Medulla oblongata (tissue), 1 donor: ENCODE measurements around the gene SYS1.
A peak's percentile ranks its signal among the peaks of the same experiment; 100 is the strongest.
"Not testable (repeated sequence)": the region's sequence is repeated elsewhere in the genome, so short reads cannot be mapped to it uniquely, and the experiment has no call there.

Experiments
- DNase-seq: peaks from one replicate; pipeline ENCODE4 v3.0.0-alpha.2; 2015; ENCODE audit errors: extremely low spot score

The SYS1 gene

DNA sequence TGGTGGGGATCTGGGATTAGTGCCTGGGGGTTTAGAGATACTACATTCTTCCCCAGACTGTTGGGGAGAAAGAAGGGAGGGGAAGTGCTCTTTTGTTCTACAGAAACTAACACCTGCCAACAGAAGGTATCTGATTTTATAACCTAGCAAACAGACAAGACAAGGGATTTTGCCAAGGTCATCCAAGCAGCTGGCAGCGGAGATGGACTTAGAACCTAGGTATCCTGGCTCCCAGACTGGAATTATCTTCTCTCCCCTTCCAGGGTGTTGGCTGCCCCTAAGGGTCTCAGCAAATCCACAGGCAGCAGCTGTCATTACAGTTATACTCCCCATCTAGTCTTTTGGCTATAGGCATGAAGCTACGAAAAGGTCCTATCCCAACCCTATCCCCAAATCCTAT lies 23.2 kb upstream of the SYS1 start:
- no peak for DNase-seq

DNA sequence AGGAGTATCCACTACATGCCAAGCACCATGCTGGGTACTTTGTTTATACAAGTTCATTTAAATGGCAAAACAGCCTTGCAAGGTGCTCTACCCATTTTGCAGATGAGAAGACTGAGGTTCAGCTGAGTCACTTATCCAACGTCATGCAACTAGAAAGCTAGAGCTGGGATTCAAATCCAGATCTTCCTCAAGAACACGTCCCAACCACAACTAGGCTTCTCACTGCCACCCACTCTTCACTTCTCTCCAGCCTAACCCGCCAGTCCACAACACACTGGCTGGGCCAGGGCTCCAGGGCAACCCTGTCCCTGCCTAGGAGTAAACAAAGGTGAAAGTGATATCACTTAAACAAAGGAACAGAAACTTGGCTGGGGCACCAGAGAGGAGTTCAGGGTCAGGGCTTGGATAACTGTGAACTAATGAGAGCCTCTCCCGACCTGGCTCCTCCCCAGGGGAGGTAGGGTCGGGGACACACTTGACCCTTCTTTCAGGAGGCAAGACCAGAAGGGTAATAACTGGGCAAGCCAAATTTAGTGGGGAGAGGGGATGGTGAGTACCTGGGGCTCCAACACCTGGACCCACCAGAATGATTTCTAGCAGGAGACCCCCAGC lies 22.6 kb upstream of the SYS1 start:
- no peak for DNase-seq

DNA sequence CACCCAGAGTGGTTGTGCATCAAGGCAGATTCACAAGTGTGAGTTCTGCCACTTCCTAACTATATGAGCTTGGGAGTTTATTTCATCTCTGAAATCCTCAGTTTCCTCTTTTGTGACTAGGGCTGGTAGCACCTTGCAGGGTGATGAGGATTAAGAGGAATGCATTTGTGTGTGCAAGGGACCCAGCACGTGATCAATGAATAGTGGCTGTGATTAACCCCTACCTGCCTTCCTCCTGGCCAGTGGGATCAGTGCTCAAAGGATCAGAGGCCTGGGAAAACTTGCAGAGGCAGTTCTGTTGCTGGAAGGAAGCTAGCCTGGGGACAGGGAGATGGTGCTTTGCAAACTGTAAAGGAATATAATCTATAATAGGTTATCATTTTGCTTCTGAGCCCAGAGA lies 22.0 kb upstream of the SYS1 start:
- DNase-seq: no peak

DNA sequence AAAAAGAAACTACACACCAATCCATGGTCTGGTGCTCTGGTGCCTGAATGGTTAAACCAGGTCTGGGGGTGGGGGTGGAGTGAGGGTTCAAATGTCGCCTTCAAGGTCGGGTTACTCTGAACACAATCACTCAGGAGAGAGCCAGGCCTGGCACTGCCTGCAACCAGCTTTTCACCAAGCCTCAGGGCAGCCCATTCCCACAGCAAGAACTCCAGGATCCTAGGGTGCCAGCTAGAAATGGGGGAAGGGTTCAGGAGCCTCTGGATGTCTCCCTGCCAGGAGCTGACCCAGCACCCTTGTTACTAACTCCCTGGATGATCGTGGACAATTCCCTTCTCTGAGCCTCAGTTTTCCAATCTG lies 21.4 kb upstream of the SYS1 start:
- DNase-seq: no peak

DNA sequence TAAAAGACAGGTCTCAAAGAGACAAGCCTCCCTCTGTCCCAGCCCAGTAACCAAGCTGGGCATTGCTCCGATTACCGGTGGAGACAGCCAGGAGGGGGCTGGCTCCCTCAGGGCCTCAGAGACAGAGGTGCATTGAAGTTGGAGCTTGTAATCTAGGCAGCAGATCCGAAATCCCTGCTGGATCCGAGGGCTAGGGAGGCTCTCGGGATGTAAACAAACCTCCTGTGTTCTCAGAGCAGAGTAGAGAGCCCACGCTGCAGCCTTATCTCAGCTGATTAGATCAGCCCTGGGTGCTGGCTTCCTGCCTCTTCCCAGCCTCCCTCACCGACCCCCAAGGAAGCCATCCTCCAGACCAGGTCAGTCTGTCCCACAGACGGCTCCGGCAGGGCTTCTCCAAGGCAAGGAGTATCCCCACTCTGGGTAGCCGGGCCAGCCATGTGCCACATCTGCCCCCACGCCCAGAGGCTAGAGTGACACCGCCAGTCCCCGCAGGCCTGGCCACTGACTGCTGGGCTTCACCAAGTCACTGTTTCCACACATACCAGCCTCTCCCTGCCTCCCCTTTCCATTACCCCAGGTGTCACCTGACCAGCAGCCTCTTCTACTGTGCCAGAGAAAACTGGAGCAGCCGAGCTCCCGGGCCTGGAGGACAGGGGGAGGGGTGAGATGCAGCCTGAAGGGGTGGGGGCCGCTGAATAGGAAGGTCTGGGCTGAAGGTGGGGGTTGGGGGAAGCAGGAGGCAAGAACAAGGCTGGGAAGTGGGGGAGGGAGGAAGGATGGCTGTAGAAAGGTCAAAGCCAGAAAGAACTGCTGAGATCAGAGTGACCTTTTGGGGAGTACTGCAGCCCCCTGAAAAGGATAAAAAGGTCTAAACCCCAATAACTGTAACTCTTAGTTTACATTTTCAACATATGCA lies 20.8 kb upstream of the SYS1 start:
- peak; percentile 84 for DNase-seq

DNA sequence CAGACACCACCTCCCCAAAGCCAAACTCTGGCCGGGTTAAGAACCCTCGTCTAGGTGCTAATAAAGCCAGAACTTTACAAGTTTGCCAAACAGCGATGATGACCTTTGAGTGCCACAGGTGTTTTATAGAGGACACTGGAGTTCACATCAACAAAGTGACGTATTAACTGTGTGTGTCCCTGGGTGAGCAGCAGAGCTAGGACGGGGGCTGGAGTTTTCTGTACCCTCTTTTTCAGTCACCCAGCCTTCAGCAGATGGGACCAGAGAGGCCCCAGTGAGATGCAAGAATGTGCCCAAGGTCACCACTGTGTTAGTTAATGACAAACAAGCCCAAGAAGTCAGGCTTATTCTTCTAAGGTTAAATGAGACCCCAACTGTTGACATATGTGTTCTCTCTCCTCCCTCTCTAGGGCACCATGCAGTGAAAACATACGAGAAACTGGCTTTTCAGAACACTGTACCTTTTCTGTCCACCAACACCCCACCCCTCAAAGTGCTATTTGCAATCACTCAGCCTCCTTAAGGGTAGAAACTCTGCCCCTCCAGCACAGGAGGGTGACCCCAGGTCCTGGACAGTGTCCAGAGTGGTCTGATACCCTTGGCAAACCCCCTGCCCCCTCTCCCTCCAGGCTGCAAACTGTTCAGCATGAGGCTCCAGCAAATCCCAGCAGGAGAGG lies 20.0 kb upstream of the SYS1 start:
- no peak for DNase-seq

DNA sequence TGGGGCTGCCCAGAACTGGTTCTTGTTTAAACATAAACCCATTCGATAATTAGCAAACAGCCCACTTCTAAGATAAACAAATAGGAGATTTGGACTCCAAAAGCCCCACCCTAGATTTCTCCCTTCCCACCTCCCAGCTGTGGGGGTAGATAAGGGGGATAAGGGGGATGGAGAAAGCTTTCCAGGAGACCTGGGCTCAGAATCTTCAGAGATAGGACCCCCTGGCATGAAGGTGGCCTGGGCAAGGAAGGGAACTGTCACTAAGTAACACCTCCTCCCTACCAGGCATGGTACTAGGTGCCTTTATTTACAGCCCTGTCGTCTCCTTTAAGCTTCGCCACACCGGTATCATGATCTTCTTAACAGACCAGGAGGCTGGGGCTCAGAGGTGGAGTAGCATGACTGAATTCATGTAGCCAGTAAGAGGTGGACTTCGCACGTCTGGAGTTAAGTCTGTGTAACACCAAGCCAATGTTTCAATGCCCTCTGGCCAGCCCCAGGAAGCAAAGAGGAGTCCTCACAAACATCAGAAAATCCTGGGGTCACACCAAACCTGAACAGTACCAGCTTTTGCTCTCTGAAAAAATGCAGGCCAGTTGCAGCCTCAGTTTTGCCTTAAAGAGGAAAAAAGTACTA lies 19.3 kb upstream of the SYS1 start:
- no peak for DNase-seq

DNA sequence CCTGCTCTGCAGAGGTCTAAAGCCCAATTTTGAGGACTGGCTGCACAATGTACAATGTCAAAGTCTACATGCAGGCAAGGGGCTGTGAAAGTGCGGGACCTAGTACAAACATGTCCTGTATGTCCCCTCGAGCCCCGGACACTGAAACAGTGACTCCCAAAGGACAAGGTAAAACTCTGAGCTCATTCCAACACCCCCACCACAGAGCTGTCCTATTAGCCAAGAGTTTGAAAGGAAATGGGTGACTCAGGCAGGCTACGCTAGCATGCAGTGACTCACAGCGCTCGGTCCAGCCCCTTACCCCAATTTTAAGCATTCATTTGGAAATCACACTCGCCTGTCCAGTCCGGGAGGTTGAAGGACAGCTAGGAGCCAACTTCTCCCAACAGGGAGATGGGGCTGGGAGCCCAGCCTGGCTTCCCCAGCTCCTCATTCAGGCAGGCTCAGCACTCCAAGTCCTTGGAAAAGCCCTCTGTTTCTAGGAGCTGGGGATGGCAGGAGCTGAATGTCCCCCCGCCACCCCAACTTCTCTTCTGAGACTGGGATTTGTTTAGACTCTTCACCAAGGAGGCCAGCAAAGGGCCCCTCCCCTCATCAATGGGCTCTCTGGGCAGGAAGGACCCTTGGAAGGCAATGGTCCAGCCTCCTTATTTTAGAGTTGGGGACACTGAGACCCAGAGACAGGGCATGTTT lies 18.6 kb upstream of the SYS1 start:
- DNase-seq: peak; percentile 74

DNA sequence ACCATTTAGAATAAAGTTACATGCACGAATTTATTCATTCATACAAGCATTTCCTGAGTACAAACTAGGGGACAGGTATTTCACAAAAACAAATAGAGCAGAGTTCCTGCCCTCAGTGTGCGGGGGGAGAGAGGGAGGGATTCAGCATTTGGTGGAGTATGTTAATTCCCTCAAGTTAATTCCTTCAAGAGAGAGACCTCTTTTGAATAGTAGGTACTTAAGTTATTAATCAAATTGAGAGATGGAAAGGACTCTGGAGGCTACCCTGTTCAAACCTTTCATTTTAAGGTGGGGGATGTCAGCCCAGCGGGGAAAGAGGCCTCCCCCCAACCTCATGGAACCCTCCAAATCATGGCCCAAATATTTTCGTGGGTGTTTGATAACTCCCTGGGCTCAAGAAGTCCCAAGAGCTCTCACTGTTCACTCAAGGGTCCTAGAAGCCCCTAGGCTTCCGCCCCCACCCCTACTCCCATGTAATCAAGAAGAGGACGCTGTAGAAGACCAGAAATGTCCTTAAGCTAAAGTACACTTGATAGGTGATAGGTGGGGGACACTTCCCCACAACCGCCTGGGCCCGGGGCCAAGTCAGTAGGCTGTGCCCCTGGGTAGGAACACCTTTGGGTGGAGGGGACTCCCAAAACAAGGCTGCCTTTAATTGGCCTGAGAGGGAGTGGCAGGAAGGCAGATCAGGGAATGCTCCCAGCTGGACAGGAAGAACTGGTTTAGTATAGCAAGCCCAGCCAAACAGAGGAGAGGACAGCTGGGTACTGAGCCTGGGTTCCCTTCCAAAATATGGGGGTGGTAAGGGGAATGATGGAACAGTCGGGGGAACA lies 17.6 kb upstream of the SYS1 start:
- no peak for DNase-seq

DNA sequence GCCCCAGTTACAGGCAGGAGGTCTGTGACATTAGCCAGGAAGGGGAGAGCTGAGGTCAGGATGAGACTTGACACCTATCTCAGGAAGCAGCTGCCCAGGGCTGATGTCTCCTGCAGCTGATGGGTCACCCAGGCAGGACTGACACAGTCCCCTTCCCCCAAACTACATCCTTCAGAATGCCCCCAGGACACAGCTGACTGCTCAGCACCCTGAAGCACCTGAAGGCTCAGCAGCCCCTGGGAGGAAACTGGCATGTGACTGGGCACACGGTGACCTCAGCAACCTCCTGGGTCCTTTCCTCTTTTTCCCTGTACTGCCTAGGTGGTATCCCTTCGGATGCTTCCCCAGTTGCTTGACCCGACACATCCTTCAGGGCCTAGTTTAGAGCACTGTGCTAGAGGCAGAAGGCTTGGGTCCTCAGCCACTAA lies 16.7 kb upstream of the SYS1 start:
- DNase-seq: no peak

DNA sequence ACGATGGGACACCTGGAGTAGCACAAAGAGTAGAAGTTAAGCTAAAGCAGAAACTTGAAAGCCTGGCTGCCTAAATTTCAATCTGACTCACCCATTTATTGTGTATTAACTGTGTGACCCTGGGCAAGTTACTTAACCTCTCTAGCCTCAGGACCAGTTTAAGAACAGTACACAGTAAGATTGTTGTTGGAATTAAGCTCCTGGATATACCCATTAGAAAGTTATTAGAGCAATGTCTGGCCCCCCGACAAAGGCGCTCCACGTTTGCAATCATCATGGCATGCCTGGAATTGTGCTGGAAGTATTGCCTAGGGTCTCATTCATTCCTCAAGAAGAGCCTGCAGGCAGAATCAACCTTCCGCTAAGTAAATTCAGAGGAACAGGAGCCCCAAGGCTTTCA lies 16.1 kb upstream of the SYS1 start:
- DNase-seq: no peak

DNA sequence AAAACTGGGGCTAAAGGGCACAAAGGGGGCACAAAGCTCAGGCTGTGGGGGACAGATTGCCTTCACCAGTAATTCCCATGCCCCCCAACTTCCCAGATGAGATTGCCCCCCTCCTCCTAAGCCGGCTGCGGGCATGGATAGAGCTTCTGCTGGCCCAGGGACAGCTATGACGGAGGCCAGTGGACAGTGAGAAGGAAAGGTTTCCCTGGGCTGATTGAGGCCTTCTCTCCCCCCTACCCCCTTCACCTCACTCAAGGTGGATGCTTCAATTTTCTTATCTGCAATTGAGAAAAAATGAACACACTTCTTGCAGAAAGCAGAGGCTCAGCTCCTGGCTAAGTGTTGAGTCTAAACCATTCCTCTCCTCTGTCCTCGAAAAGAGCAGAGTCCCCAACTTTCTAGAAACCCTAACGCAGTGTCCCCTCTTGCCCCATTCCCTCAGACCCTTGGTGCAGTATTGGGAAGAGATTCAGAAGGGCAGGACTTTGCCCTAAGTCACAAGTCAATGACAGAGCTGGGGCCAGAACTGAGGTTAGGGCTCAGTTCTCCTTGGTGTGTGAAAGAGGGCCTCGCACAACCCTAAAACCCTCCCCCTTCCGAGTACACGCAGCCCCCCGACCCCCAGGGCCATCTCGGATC lies 15.5 kb upstream of the SYS1 start:
- no peak for DNase-seq

DNA sequence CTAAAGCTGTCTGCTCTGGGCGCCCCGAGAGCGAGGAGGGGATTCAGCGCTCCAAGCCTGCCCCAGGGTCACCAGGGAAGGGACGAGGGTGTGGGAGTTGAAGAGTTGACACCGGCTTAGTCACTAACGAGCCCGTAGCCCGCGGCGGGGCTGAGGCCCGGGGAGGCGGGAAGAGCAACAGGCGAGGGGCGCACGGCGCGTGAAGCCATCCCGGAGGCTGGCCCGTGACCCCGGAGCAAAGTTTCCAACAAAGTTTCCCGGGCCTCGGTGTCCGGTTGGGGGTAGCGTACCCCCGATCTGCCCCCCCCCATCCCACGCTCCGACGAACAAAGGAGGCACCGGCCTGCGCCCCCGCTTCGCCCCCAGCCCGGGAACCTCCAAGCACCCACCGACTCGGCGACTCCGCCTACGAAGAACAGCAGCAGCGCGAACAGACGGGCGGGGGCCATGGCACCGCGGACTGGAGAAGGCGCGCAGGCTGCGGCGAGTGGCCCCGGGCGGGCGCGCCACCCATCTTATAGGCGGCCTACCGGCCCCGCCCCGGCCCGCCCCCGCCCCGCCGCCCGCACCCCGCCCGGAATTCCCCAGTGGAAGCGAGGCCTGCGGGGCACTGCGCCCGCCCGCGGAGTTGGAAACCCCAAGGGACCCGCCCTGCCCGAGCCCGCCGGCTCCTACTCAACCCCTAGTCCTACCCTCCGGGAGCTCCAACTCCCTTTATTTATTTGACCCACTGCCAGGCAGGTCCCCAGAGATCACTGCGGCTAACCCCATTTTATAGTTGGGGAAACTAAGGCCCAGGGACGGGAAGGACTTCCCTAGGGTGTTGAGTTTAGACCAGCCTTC lies 14.8 kb upstream of the SYS1 start, which contains the start of gene SDC4:
SDC4 (minus strand) TSS at position 489 of the 843 bp plus-strand sequence; CDS start at position 449, 40 bp downstream.
- no peak for DNase-seq

DNA sequence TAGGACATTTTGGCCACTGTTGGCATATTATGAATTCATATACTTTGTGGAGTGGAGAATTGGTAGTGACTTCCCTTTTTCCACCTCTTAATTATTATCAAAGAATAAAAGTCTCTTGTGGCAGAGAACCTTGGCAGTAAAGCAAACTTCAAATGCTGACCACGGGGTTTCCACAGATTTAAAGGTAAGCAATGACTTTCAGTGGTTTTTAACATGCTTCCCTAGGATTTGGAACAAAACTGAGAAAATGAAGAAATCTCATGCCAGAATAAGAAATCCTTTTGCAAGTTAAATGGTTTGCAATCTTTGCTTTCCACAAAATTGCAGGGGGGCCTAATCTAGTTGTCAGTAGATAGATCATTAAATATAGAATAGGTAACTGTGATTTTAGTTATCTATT lies 12.7 kb upstream of the SYS1 start:
- no peak for DNase-seq

DNA sequence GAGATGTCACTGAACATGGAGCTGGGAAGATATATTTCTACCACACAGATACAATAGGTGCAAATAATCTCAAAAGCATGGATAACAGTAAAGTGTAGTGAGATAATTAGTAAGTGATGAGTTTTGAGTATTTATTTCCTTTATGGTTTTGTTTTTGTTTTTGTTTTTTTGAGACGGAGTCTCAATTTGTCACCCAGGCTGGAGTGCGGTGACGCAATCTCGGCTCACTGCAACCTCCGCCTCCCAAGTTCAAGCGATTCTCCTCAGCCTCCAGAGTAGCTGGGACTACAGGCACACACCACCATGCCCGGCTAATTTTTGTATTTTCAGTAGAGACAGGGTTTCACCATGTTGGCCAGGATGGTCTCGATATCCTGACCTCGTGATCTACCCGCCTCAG lies 12.2 kb upstream of the SYS1 start:
- not testable (repeated sequence) for DNase-seq

DNA sequence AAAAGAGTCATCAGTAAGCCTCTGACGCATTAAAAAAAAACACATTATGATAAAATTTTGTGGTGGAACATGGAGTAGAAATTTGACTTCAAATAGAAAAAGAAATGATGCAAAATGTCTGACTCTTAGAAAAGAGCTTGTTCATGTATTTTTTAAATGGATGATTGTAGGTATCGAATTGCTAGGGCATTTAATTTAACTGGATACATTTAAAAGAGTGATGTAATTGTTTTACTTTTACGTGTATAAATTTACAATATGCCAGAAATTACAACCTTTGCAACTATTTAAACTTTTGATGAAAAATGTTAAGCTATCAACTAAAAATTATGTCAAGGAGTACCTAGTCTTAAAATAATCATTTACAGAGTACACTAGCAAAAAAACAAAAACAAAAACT lies 10.2 kb upstream of the SYS1 start:
- DNase-seq: no peak

DNA sequence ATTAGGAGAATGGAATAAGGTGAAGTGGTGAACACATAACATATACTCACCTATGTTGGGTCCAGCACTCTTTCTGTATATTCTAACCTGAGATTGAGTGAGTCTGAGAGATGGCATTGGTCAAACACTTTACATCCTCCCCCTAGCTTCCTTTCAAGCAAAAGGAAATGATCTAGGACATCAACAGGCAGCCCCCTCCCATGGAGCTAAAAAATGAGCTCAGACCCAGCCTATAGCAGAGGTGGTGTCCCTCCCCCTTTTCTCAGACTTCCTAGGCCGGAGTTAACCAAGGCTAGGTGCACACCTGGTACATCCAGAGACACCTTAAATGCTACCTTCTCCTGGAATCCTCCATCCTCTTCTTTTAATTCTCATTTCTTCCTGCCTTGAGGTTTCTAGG lies 9.2 kb upstream of the SYS1 start:
- DNase-seq: no peak

DNA sequence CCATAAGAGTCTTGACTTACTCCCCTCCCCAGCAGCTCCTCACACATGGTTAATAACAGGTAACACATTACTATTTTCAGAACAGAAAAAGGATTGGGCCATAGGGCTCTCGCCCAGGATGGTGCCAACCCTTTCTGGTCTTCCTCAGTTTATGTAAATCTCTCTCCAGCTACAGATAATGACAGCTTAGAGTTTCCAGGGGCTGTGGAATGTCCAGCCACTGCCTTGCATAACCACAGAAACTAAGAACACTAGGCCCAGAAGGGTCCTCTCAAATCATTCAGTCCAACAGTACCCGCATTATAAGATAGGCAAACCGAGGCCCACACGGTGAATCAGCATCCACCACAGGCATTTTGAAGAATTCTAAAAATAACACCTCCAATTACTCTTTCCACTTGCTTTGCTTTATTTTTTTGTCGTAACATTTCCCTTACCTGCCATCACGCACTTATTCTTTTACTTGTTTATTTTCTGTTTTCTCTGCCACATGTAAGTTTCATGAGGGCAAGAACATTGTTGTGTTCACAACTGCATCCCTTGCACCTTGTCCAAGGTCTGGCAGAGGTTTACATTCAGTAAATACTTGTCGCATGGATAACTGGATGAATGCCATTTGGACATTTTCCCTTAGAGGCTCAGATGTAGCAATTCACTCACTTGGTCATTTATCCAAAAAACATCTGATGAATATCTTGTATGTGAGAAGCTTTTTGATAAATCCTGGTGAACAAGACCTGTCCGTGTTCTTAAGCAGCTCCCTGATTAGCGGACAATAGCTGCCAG lies 8.3 kb upstream of the SYS1 start:
- no peak for DNase-seq
